Spleen (tissue), 11 donors: Measurements from ENCODE around the gene ITPRID2. TPM values are rescaled to one million over a fixed set of nuclear protein-coding genes. Genes with fewer than 3 reads are reported as not detected.

Experiments used
- DNase-seq: peaks from one replicate; pipeline ENCODE4 v3.0.0-alpha.2; 2020
- H3K27ac ChIP-seq, 8 donors: fragments of 200-600 bp; sonication (generic) in 7 of 8; 1 replicate in 4 of 8; 2 replicates in 4 of 8; pipeline versions ENCODE4 v1.5.0 to v1.8.0; 2016 to 2021; ENCODE audit warnings: inconsistent platforms in 4 of 8, mild to moderate bottlenecking in 4 of 8, moderate library complexity in 1 of 8
- H3K27me3 ChIP-seq, 7 donors: fragments of 200-600 bp; sonication (generic) in 6 of 7; replicated peaks in 1 of 7; 1 replicate in 4 of 7; 2 replicates in 3 of 7; pipeline versions ENCODE4 v1.5.0 to v1.8.0; 2016 to 2021; ENCODE audit warnings: inconsistent platforms in 3 of 7, mild to moderate bottlenecking in 1 of 7
- H3K36me3 ChIP-seq, 6 donors: fragments of 200-600 bp; sonication (generic) in 5 of 6; 1 replicate in 4 of 6; 2 replicates in 2 of 6; pipeline versions ENCODE4 v1.5.0 to v1.8.0; 2016 to 2021; ENCODE audit warnings: inconsistent platforms in 2 of 6
- H3K4me1 ChIP-seq, 6 donors: fragments of 200-600 bp; sonication (generic) in 5 of 6; 1 replicate in 3 of 6; 2 replicates in 3 of 6; pipeline versions ENCODE4 v1.5.0 to v1.8.0; 2016 to 2021; ENCODE audit warnings: inconsistent platforms in 3 of 6
- H3K4me3 ChIP-seq, 8 donors: fragments of 200-600 bp; sonication (generic) in 7 of 8; 1 replicate in 4 of 8; 2 replicates in 4 of 8; pipeline versions ENCODE4 v1.5.0 to v1.8.0; 2016 to 2021; ENCODE audit warnings: inconsistent platforms in 4 of 8, mild to moderate bottlenecking in 4 of 8, moderate library complexity in 2 of 8
- H3K9me3 ChIP-seq, 8 donors: fragments of 200-600 bp; sonication (generic) in 7 of 8; 1 replicate in 4 of 8; 2 replicates in 4 of 8; pipeline versions ENCODE4 v1.5.0 to v1.8.0; 2016 to 2021; ENCODE audit warnings: inconsistent platforms in 4 of 8
- CTCF ChIP-seq, 11 experiments: fragments of 200-600 bp in 7 of 11; fragments of 450-650 bp in 4 of 11; sonication (generic) in 4 of 11; IDR thresholded peaks in 8 of 11; conservative IDR thresholded peaks in 3 of 11; 1 replicate in 7 of 11; 2 replicates in 4 of 11; pipeline versions ENCODE4 v1.4.0 to v1.8.0; 2016 to 2021; ENCODE audit warnings: antibody characterized with exemption in 11 of 11, inconsistent platforms in 4 of 11, mild to moderate bottlenecking in 1 of 11
- POLR2A ChIP-seq, 3 donors: fragments of 450-650 bp; IDR thresholded peaks; one replicate each; pipeline ENCODE4 v1.5.1; 2017; ENCODE audit warnings: antibody characterized with exemption in 3 of 3, mild to moderate bottlenecking in 1 of 3
- POLR2AphosphoS5 ChIP-seq, 3 donors: sonication (generic); formaldehyde crosslinking; IDR thresholded peaks; one replicate each; pipeline ENCODE4 v1.5.1; 2017; ENCODE audit warnings: antibody characterized with exemption in 3 of 3
- WGBS, 5 donors: extraction: QIAGEN DNeasy Blood & Tissue Kit in 3 of 5; methylation state at CpG; one replicate each; pipeline versions ENCODE4 v1.1.5 to v1.1.7; 2013 to 2018; 5-methylcytosine and 5-hydroxymethylcytosine counted together
- intact Hi-C: fragments of 100-400 bp; cut with DNase I; formaldehyde crosslinking; loops from one replicate; pipeline ENCODE4 v1.15.0; 2023; ENCODE audit warnings: low total_unique reads
- polyA plus RNA-seq, 3 donors: library from polyadenylated mRNA; stranded (reverse); fragments of 200-250 nt; gene quantifications; one replicate each; pipeline ENCODE4 v1.2.1, GENCODE V29; 2013
- total RNA-seq, 7 donors: library from RNA; depleted of rRNA in 3 of 7; stranded (reverse); fragments of >200 nt in 3 of 7; fragmentation: NEBNext Ultra II Directional in 4 of 7; extraction: Animal tissue kit (Norgen Biotek cat#: 25700) in 4 of 7; gene quantifications; one replicate each; pipeline versions ENCODE4 v1.1.0 to v1.2.1, GENCODE V29; 2016 to 2021
- donor health status: healthy with polysubstance abuse.
- donor health status: DM: no; HTN: no; CAD: no; lungs with moderate emphysema.
- donor health status: DM: no; HTN: no; CAD: no.
- donor health status: Bipolar disorder and iron deficiency.
- donor health status: healthy.
- donor health status: DM: no; HTN: no; CAD: no.
- donor health status: DM: yes; HTN: yes; CAD: no.

Gene ITPRID2
- total and polyA plus RNA-seq, 10 donors, result 18.0 to 230 (median 120) TPM

GRCh38 chr2:181882246-181883020 lies 9.1 kb upstream of the ITPRID2 start:
- intact Hi-C loops, result no loop called here
- no peak overlapping the region for H3K27ac ChIP-seq
- no peaks in the 10 kb centered on the region for H3K9me3 ChIP-seq
- WGBS, 5 donors, result 82 to 93% (median 88%) methylated on average over 4 of the region's 4 CpGs
- TF ChIP-seq CTCF (IDR thresholded peaks at IDR 0.05 in 8 of 11, conservative IDR thresholded peaks at IDR 0.05 in 3 of 11) (no peak), POLR2A (IDR thresholded peaks at IDR 0.05) (no peak), POLR2AphosphoS5 (IDR thresholded peaks at IDR 0.05) (no peak)
- H3K4me1 ChIP-seq, result no peaks in the 10 kb centered on the region
- no peaks in the 10 kb centered on the region for H3K36me3 ChIP-seq
- DNase-seq, result no peak
- no peaks in the 10 kb centered on the region for H3K27me3 ChIP-seq
- no peak overlapping the region for H3K4me3 ChIP-seq

GRCh38 chr2:181884601-181885000 lies 6.9 kb upstream of the ITPRID2 start:
- Histone ChIP-seq H3K27me3 (no peaks in the 10 kb centered on the region), H3K4me1 (no peaks in the 10 kb centered on the region), H3K4me3 (no peak overlapping the region), H3K9me3 (no peaks in the 10 kb centered on the region), H3K27ac (no peak overlapping the region), H3K36me3 (no peaks in the 10 kb centered on the region)
- intact Hi-C loops, result no loop called here
- DNase-seq, result no peak
- WGBS, 5 donors, result 64 to 81% (median 72%) methylated on average over 1 of the region's 1 CpG
- no peak for TF ChIP-seq POLR2A (IDR thresholded peaks at IDR 0.05)
- no peak for TF ChIP-seq CTCF (IDR thresholded peaks at IDR 0.05 in 8 of 11, conservative IDR thresholded peaks at IDR 0.05 in 3 of 11)
- TF ChIP-seq POLR2AphosphoS5 (IDR thresholded peaks at IDR 0.05), result no peak

GRCh38 chr2:181885096-181885495 lies 6.4 kb upstream of the ITPRID2 start:
- H3K27ac ChIP-seq, result no peak overlapping the region
- H3K4me1 ChIP-seq, result no peaks in the 10 kb centered on the region
- TF ChIP-seq POLR2AphosphoS5 (IDR thresholded peaks at IDR 0.05) (no peak), CTCF (IDR thresholded peaks at IDR 0.05 in 8 of 11, conservative IDR thresholded peaks at IDR 0.05 in 3 of 11) (no peak), POLR2A (IDR thresholded peaks at IDR 0.05) (no peak)
- 32 to 44% (median 35%) methylated on average over 2 of the region's 2 CpGs for WGBS, 5 donors
- H3K9me3 ChIP-seq, result no peaks in the 10 kb centered on the region
- intact Hi-C loops, result no loop called here
- no peaks in the 10 kb centered on the region for H3K36me3 ChIP-seq
- no peak for DNase-seq
- H3K4me3 ChIP-seq, result no peak overlapping the region
- no peaks in the 10 kb centered on the region for H3K27me3 ChIP-seq

GRCh38 chr2:181886192-181886591 lies 5.3 kb upstream of the ITPRID2 start:
- H3K27me3 ChIP-seq, result no peaks in the 10 kb centered on the region
- intact Hi-C loops, result no loop called here
- peaks cover 0 to 9% (median 6%) of the 10 kb centered on the region in 6 donors for H3K4me1 ChIP-seq
- DNase-seq, result no peak
- H3K27ac ChIP-seq, result no peak overlapping the region
- H3K9me3 ChIP-seq, result no peaks in the 10 kb centered on the region
- TF ChIP-seq CTCF (IDR thresholded peaks at IDR 0.05 in 8 of 11, conservative IDR thresholded peaks at IDR 0.05 in 3 of 11) (no peak), POLR2AphosphoS5 (IDR thresholded peaks at IDR 0.05) (no peak), POLR2A (IDR thresholded peaks at IDR 0.05) (no peak)
- 67 to 90% (median 83%) methylated on average over 4 of the region's 4 CpGs for WGBS, 5 donors
- no peak overlapping the region for H3K4me3 ChIP-seq
- H3K36me3 ChIP-seq, result no peaks in the 10 kb centered on the region
